MG63 (cell line): Measurements from ENCODE around the gene NXPH4. TPM values are rescaled to one million over a fixed set of nuclear protein-coding genes. Genes with fewer than 3 reads are reported as not detected.
A peak's percentile ranks its signal among the peaks of the same experiment; 100 is the strongest.

ENCODE experiments used
- DNase-seq: peaks from one replicate; pipeline ENCODE4 v3.0.0-alpha.2; 2020
- H3K27me3 ChIP-seq: fragments of 250-450 bp; sonication (Bioruptor Pico); 2 replicates; pipeline ENCODE4 v1.5.1; 2020; ENCODE audit warnings: mild to moderate bottlenecking, moderate library complexity
- H3K36me3 ChIP-seq: fragments of 250-450 bp; sonication (Bioruptor Pico); 2 replicates; pipeline ENCODE4 v1.5.1; 2020; ENCODE audit warnings: mild to moderate bottlenecking, moderate library complexity
- H3K4me3 ChIP-seq: fragments of 250-450 bp; sonication (Bioruptor Pico); 2 replicates; pipeline ENCODE4 v1.5.1; 2020; ENCODE audit warnings: mild to moderate bottlenecking, moderate library complexity
- H3K9me3 ChIP-seq: fragments of 250-450 bp; sonication (Bioruptor Pico); 2 replicates; pipeline ENCODE4 v1.5.1; 2020; ENCODE audit warnings: mild to moderate bottlenecking, moderate library complexity
- total RNA-seq: library from RNA; depleted of rRNA; stranded (reverse); fragments of >200 nt; shearing (Covaris generic); gene quantifications from 2 replicates; pipeline ENCODE4 v1.2.3, GENCODE V29; 2014; ENCODE audit warnings: low replicate concordance

The NXPH4 gene
- total RNA-seq, 1 experiment from 2014 or later = not detected

GRCh38 chr12:57231276-57232021 is 14.9 kb downstream of the NXPH4 start:
- H3K36me3 ChIP-seq = peaks cover 46% of the 10 kb centered on the region
- DNase-seq = no peak

GRCh38 chr12:57232156-57232756 is 15.7 kb downstream of the NXPH4 start:
- peak; percentile 82 for DNase-seq
- no peaks in the 10 kb centered on the region for H3K9me3 ChIP-seq
- H3K27me3 ChIP-seq = no peaks in the 10 kb centered on the region
- H3K36me3 ChIP-seq = peaks cover 46% of the 10 kb centered on the region
- peak overlapping the region; percentile 80 for H3K4me3 ChIP-seq

More at GRCh38 chr12:57231276-57232021, 14.9 kb downstream of the NXPH4 start:
- H3K9me3 ChIP-seq = no peaks in the 10 kb centered on the region
- no peaks in the 10 kb centered on the region for H3K27me3 ChIP-seq
- peak overlapping the region; percentile 80 for H3K4me3 ChIP-seq

GRCh38 chr12:57233357-57234232 is 17.0 kb downstream of the NXPH4 start:
- DNase-seq = peak; percentile 43
- Histone ChIP-seq H3K9me3 (no peaks in the 10 kb centered on the region), H3K4me3 (no peak overlapping the region), H3K27me3 (no peaks in the 10 kb centered on the region), H3K36me3 (peaks cover 46% of the 10 kb centered on the region)

- Histone ChIP-seq H3K36me3 (peaks cover 46% of the 10 kb centered on the region), H3K27me3 (no peaks in the 10 kb centered on the region), H3K9me3 (no peaks in the 10 kb centered on the region), H3K4me3 (no peak overlapping the region)
- DNase-seq = no peak
Observed at GRCh38 chr12:57234233-57234570, 17.6 kb downstream of the NXPH4 start.

GRCh38 chr12:57234571-57235016 is 18.0 kb downstream of the NXPH4 start:
- DNase-seq = no peak
- Histone ChIP-seq H3K4me3 (no peak overlapping the region), H3K36me3 (peaks cover 46% of the 10 kb centered on the region), H3K27me3 (no peaks in the 10 kb centered on the region), H3K9me3 (no peaks in the 10 kb centered on the region)

GRCh38 chr12:57235017-57235727 is 18.6 kb downstream of the NXPH4 start:
- Histone ChIP-seq H3K9me3 (no peaks in the 10 kb centered on the region), H3K27me3 (no peaks in the 10 kb centered on the region), H3K4me3 (no peak overlapping the region), H3K36me3 (peaks cover 46% of the 10 kb centered on the region)
- DNase-seq = no peak

- Histone ChIP-seq H3K4me3 (no peak overlapping the region), H3K9me3 (no peaks in the 10 kb centered on the region), H3K36me3 (peaks cover 41% of the 10 kb centered on the region), H3K27me3 (no peaks in the 10 kb centered on the region)
- no peak for DNase-seq
Observed at GRCh38 chr12:57235728-57236131, 19.1 kb downstream of the NXPH4 start.

GRCh38 chr12:57236201-57236924 is 19.8 kb downstream of the NXPH4 start:
- Histone ChIP-seq H3K9me3 (no peaks in the 10 kb centered on the region), H3K36me3 (peaks cover 34% of the 10 kb centered on the region), H3K4me3 (no peak overlapping the region), H3K27me3 (no peaks in the 10 kb centered on the region)
- DNase-seq = no peak

- DNase-seq = peak; percentile 61
- Histone ChIP-seq H3K4me3 (no peak overlapping the region), H3K27me3 (no peaks in the 10 kb centered on the region), H3K9me3 (no peaks in the 10 kb centered on the region), H3K36me3 (peaks cover 27% of the 10 kb centered on the region)
Observed at GRCh38 chr12:57236925-57237595, 20.5 kb downstream of the NXPH4 start.

GRCh38 chr12:57237596-57237931 is 21.0 kb downstream of the NXPH4 start:
- DNase-seq = no peak
- Histone ChIP-seq H3K27me3 (no peaks in the 10 kb centered on the region), H3K4me3 (no peak overlapping the region), H3K36me3 (peaks cover 22% of the 10 kb centered on the region), H3K9me3 (no peaks in the 10 kb centered on the region)

- H3K27me3 ChIP-seq = no peaks in the 10 kb centered on the region
- H3K4me3 ChIP-seq = peak overlapping the region; percentile 61
- no peak for DNase-seq
Observed at GRCh38 chr12:57237932-57238853, 21.6 kb downstream of the NXPH4 start.

GRCh38 chr12:57238854-57239554 is 22.4 kb downstream of the NXPH4 start:
- DNase-seq = peak; percentile 86
- no peaks in the 10 kb centered on the region for H3K27me3 ChIP-seq
- peak overlapping the region; percentile 61 for H3K4me3 ChIP-seq
- peaks cover 8% of the 10 kb centered on the region for H3K36me3 ChIP-seq
- H3K9me3 ChIP-seq = no peaks in the 10 kb centered on the region

More at GRCh38 chr12:57237932-57238853, 21.6 kb downstream of the NXPH4 start:
- Histone ChIP-seq H3K36me3 (peaks cover 16% of the 10 kb centered on the region), H3K9me3 (no peaks in the 10 kb centered on the region)

- peak overlapping the region; percentile 61 for H3K4me3 ChIP-seq
- H3K27me3 ChIP-seq = no peaks in the 10 kb centered on the region
- peaks cover 2% of the 10 kb centered on the region for H3K36me3 ChIP-seq
- DNase-seq = no peak
- no peaks in the 10 kb centered on the region for H3K9me3 ChIP-seq
Observed at GRCh38 chr12:57239587-57240065, 23.0 kb downstream of the NXPH4 start.
